Measurements from ENCODE around the gene LDLRAD3. TPM values are rescaled to one million over a fixed set of nuclear protein-coding genes. Genes with fewer than 3 reads are reported as not detected.

The LDLRAD3 gene
- polyA plus RNA-seq, 3 donors: 7.3 to 14.1 (median 10.4) TPM

- H2AFZ ChIP-seq (ENCODE audit: insufficient read depth, low read depth, low read length, poor library complexity, severe bottlenecking): no peak overlapping the region
Measured at GRCh38 chr11:35918716-35919115, 25.1 kb upstream of the LDLRAD3 start.

GRCh38 chr11:35919244-35919643 is 24.6 kb upstream of the LDLRAD3 start:
- Histone ChIP-seq H3K9me3 (replicated peaks in 1 of 2; ENCODE audit: control insufficient read depth in 1 of 2, insufficient read depth in 1 of 2, low read length in 2 of 2) (no peaks in the 10 kb centered on the region), H3K27ac (ENCODE audit: low read depth in 1 of 2, low read length in 2 of 2) (no peak overlapping the region), H3K4me3 (replicated peaks in 1 of 3; ENCODE audit: low read depth in 2 of 3, low read length in 3 of 3) (peak overlapping the region in 1 of 3 experiments; percentile 16), H3K27me3 (ENCODE audit: control insufficient read depth in 2 of 2, insufficient read depth in 2 of 2, low read length in 2 of 2) (no peaks in the 10 kb centered on the region), H2AFZ (ENCODE audit: insufficient read depth, low read depth, low read length, poor library complexity, severe bottlenecking) (no peak overlapping the region), H3K4me1 (ENCODE audit: control insufficient read depth in 1 of 2, insufficient read depth in 2 of 2, low read length in 2 of 2) (peaks cover 15 to 23% of the 10 kb centered on the region in 2 donors), H3K79me2 (ENCODE audit: insufficient read depth, low read length) (no peaks in the 10 kb centered on the region), H3K4me2 (replicated peaks; ENCODE audit: extremely low read depth, low read length, poor library complexity, severe bottlenecking) (peak overlapping the region; percentile 11), H4K20me1 (ENCODE audit: insufficient read depth, low read length) (no peaks in the 10 kb centered on the region), H3K9ac (ENCODE audit: insufficient read depth, low read length, poor library complexity, severe bottlenecking) (no peak overlapping the region), H3K36me3 (replicated peaks in 1 of 2; ENCODE audit: control insufficient read depth in 1 of 2, insufficient read depth in 2 of 2, low read length in 2 of 2) (no peaks in the 10 kb centered on the region)
- no peaks in the 10 kb centered on the region for H3K36me3 Mint-ChIP-seq
- peak overlapping the region in 1 of 7 donors; percentile 5 for H3K27ac Mint-ChIP-seq
- peaks cover 0 to 2% (median 0%) of the 10 kb centered on the region in 7 donors for H3K9me3 Mint-ChIP-seq
- H3K4me3 Mint-ChIP-seq: peak overlapping the region in 1 of 2 donors; percentile 36
- TF ChIP-seq CTCF (IDR thresholded peaks at IDR 0.05): no peak
- no CpG with 5 or more reads among the region's 3 CpGs for WGBS (ENCODE audit: insufficient coverage)
- no peak for DNase-seq
- H3K4me1 Mint-ChIP-seq: peaks cover 17% of the 10 kb centered on the region
- peaks cover 2 to 8% (median 5%) of the 10 kb centered on the region in 3 donors for H3K27me3 Mint-ChIP-seq (ENCODE audit: low read depth in 3 of 3)
- intact Hi-C loops (cut with micrococcal nuclease): no loop called here

More at GRCh38 chr11:35918716-35919115, 25.1 kb upstream of the LDLRAD3 start:
- Histone ChIP-seq H3K9ac (ENCODE audit: insufficient read depth, low read length, poor library complexity, severe bottlenecking) (no peak overlapping the region), H3K27ac (ENCODE audit: low read depth in 1 of 2, low read length in 2 of 2) (no peak overlapping the region), H4K20me1 (ENCODE audit: insufficient read depth, low read length) (no peaks in the 10 kb centered on the region), H3K4me1 (ENCODE audit: control insufficient read depth in 1 of 2, insufficient read depth in 2 of 2, low read length in 2 of 2) (peaks cover 15 to 22% of the 10 kb centered on the region in 2 donors), H3K36me3 (replicated peaks in 1 of 2; ENCODE audit: control insufficient read depth in 1 of 2, insufficient read depth in 2 of 2, low read length in 2 of 2) (no peaks in the 10 kb centered on the region), H3K79me2 (ENCODE audit: insufficient read depth, low read length) (no peaks in the 10 kb centered on the region), H3K9me3 (replicated peaks in 1 of 2; ENCODE audit: control insufficient read depth in 1 of 2, insufficient read depth in 1 of 2, low read length in 2 of 2) (no peaks in the 10 kb centered on the region), H3K4me3 (replicated peaks in 1 of 3; ENCODE audit: low read depth in 2 of 3, low read length in 3 of 3) (no peak overlapping the region), H3K27me3 (ENCODE audit: control insufficient read depth in 2 of 2, insufficient read depth in 2 of 2, low read length in 2 of 2) (no peaks in the 10 kb centered on the region), H3K4me2 (replicated peaks; ENCODE audit: extremely low read depth, low read length, poor library complexity, severe bottlenecking) (no peak overlapping the region)
- H3K27ac Mint-ChIP-seq: no peak overlapping the region
- no peak for DNase-seq
- no peak for TF ChIP-seq CTCF (IDR thresholded peaks at IDR 0.05)
- intact Hi-C loops (cut with micrococcal nuclease): no loop called here
- H3K4me3 Mint-ChIP-seq: peak overlapping the region in 1 of 2 donors; percentile 36
- peaks cover 2 to 8% (median 5%) of the 10 kb centered on the region in 3 donors for H3K27me3 Mint-ChIP-seq (ENCODE audit: low read depth in 3 of 3)
- peaks cover 0 to 2% (median 0%) of the 10 kb centered on the region in 7 donors for H3K9me3 Mint-ChIP-seq
- peaks cover 16% of the 10 kb centered on the region for H3K4me1 Mint-ChIP-seq
- H3K36me3 Mint-ChIP-seq: no peaks in the 10 kb centered on the region
- no CpG with 5 or more reads among the region's 2 CpGs for WGBS (ENCODE audit: insufficient coverage)
